ENCODE measurements around the gene SLIT3. TPM values are rescaled to one million over a fixed set of nuclear protein-coding genes. Genes with fewer than 3 reads are reported as not detected.
"Not testable (repeated sequence)": the region's sequence is repeated elsewhere in the genome, so short reads cannot be mapped to it uniquely, and the experiment has no call there.

Gene SLIT3
- polyA plus RNA-seq, 1 of the 3 experiments (the other 2 are of a cell fraction), result 119 TPM

GRCh38 chr5:168637281-168637680 is 663.7 kb downstream of the SLIT3 start:
- H3K4me3 ChIP-seq (ENCODE audit: low read depth in 2 of 2, low read length in 1 of 2), result no peak overlapping the region
- POLR2A ChIA-PET, result no interaction called here
- H3K27me3 ChIP-seq (ENCODE audit: insufficient read depth), result no peaks in the 10 kb centered on the region
- H3K4me1 ChIP-seq (ENCODE audit: control insufficient read depth in 1 of 2, insufficient read depth in 2 of 2, low read depth in 1 of 2, low read length in 1 of 2), result peaks cover 0 to 6% of the 10 kb centered on the region in 2 experiments; a peak in 1 of 4 replicates
- H3K9me2 ChIP-seq, result no peaks in the 10 kb centered on the region
- no peaks in the 10 kb centered on the region for H3K36me3 ChIP-seq (replicated peaks in 1 of 2; ENCODE audit: control insufficient read depth in 1 of 2, insufficient read depth in 2 of 2, low read length in 1 of 2)
- DNase-seq, result no peak
- H3K79me2 ChIP-seq (ENCODE audit: insufficient read depth), result no peaks in the 10 kb centered on the region
- H3F3A ChIP-seq (replicated peaks; ENCODE audit: insufficient read depth), result no peaks in the 10 kb centered on the region
- no peak overlapping the region for H3K9ac ChIP-seq
- H3K4me2 ChIP-seq, result no peak overlapping the region
- no peak for TF ChIP-seq NFIC (IDR thresholded peaks at IDR 0.05; ENCODE audit: borderline replicate concordance)
- no peak for TF ChIP-seq FOSL2 (IDR thresholded peaks at IDR 0.05; ENCODE audit: borderline replicate concordance, low read depth)
- no peak for TF ChIP-seq REST (IDR thresholded peaks at IDR 0.05; ENCODE audit: low read depth, low read length)
- no peak for TF ChIP-seq USF1 (IDR thresholded peaks at IDR 0.05; ENCODE audit: borderline replicate concordance, low read depth)
- TF ChIP-seq USF2 (IDR thresholded peaks at IDR 0.05; ENCODE audit: borderline replicate concordance, low read depth, low read length), result no peak
- TF ChIP-seq TCF12 (IDR thresholded peaks at IDR 0.05), result no peak
- TF ChIP-seq EP300 (IDR thresholded peaks at IDR 0.05; ENCODE audit: borderline replicate concordance in 1 of 2, low read depth in 1 of 2, low read length in 1 of 2), result no peak
- TF ChIP-seq FOXM1 (IDR thresholded peaks at IDR 0.05; ENCODE audit: low read depth), result no peak
- TF ChIP-seq YY1 (IDR thresholded peaks at IDR 0.05; ENCODE audit: low read depth), result no peak
- no peak for TF ChIP-seq FOXJ3 (CRISPR knock-in tag; IDR thresholded peaks at IDR 0.05)
- no peak for TF ChIP-seq CHD2 (IDR thresholded peaks at IDR 0.05; ENCODE audit: low read length, partially characterized antibody)
- TF ChIP-seq SIN3A (IDR thresholded peaks at IDR 0.05; ENCODE audit: borderline replicate concordance, low read depth, low read length), result no peak
- no peak for TF ChIP-seq RAD21 (IDR thresholded peaks at IDR 0.05; ENCODE audit: low read length)
- TF ChIP-seq CTCF (IDR thresholded peaks at IDR 0.05), result no peak
- no peak for TF ChIP-seq NRF1 (IDR thresholded peaks at IDR 0.05; ENCODE audit: low read depth, low read length)
- no peak for TF ChIP-seq RXRA (IDR thresholded peaks at IDR 0.05; ENCODE audit: borderline replicate concordance, low read depth)
- TF ChIP-seq MEF2A (IDR thresholded peaks at IDR 0.05; ENCODE audit: borderline replicate concordance, low read depth), result no peak
- TF ChIP-seq ZBTB33 (IDR thresholded peaks at IDR 0.05; ENCODE audit: borderline replicate concordance, low read depth), result no peak
- no peak for TF ChIP-seq MXI1 (IDR thresholded peaks at IDR 0.05; ENCODE audit: low read depth, low read length)
- WGBS (ENCODE audit: low lambda C conversion rate), result 68% methylated on average over 2 of the region's 2 CpGs
- no peaks in the 10 kb centered on the region for H3K9me3 ChIP-seq
- no peak overlapping the region for H3K27ac ChIP-seq (ENCODE audit: low read depth in 2 of 2, low read length in 1 of 2)
- H4K20me1 ChIP-seq (ENCODE audit: insufficient read depth), result no peaks in the 10 kb centered on the region
- no peak overlapping the region for H2AFZ ChIP-seq (ENCODE audit: low read depth)
- CTCF ChIA-PET, result interaction anchor here (1.0 kb wide), 1 partner anchor 9 kb away, joined by 3 read pairs; no protein-coding TSS in a partner anchor

- POLR2A ChIA-PET, result not testable (repeated sequence)
These were observed 670.0 kb downstream of the SLIT3 start for GRCh38 chr5:168630958-168631357.

More at GRCh38 chr5:168630958-168631357, 670.0 kb downstream of the SLIT3 start:
- H3K9me2 ChIP-seq; H3K4me2 ChIP-seq; DNase-seq; H3K27me3 ChIP-seq (ENCODE audit: insufficient read depth); H3K27ac ChIP-seq (ENCODE audit: low read depth in 2 of 2, low read length in 1 of 2); H3F3A ChIP-seq (replicated peaks; ENCODE audit: insufficient read depth); H4K20me1 ChIP-seq (ENCODE audit: insufficient read depth); CTCF ChIA-PET; H3K36me3 ChIP-seq (replicated peaks in 1 of 2; ENCODE audit: control insufficient read depth in 1 of 2, insufficient read depth in 2 of 2, low read length in 1 of 2); H3K9me3 ChIP-seq; H2AFZ ChIP-seq (ENCODE audit: low read depth); H3K4me1 ChIP-seq (ENCODE audit: control insufficient read depth in 1 of 2, insufficient read depth in 2 of 2, low read depth in 1 of 2, low read length in 1 of 2); H3K4me3 ChIP-seq (ENCODE audit: low read depth in 2 of 2, low read length in 1 of 2); H3K79me2 ChIP-seq (ENCODE audit: insufficient read depth); H3K9ac ChIP-seq: not testable (repeated sequence)
- 70% methylated on average over 13 of the region's 13 CpGs for WGBS (ENCODE audit: low lambda C conversion rate)

Measured in SK-N-SH (cell line).